HL-60 (cell line): ENCODE measurements around the gene AHDC1.
A peak's percentile ranks its signal among the peaks of the same experiment; 100 is the strongest.

Experiments used
- DNase-seq, 2 experiments: peaks; one replicate each; pipeline ENCODE4 v3.0.0-alpha.2; 2010 to 2020; ENCODE audit warnings: low read depth in 1 of 2, low spot score in 1 of 2
- H3K27ac ChIP-seq: fragments of 250-450 bp; sonication (Bioruptor Pico); replicated peaks from 2 replicates; pipeline ENCODE4 v1.5.1; 2020; ENCODE audit warnings: mild to moderate bottlenecking, moderate library complexity
- H3K27me3 ChIP-seq: fragments of 250-450 bp; sonication (Bioruptor Pico); 2 replicates; pipeline ENCODE4 v1.5.1; 2021; ENCODE audit warnings: mild to moderate bottlenecking, moderate library complexity; ENCODE audit not compliant: insufficient read depth, poor library complexity, severe bottlenecking
- H3K4me3 ChIP-seq: replicated peaks from 2 replicates; pipeline ENCODE4 v1.5.1; 2011; ENCODE audit warnings: mild to moderate bottlenecking, control low read depth, low read length; ENCODE audit not compliant: insufficient read depth
- CTCF ChIP-seq: IDR thresholded peaks from one replicate; pipeline ENCODE4 v1.5.1; 2011; ENCODE audit warnings: low read length, control low read depth, inconsistent platforms; ENCODE audit not compliant: insufficient read depth
- GABPA ChIP-seq: IDR thresholded peaks from 2 replicates; pipeline ENCODE4 v1.6.1; 2012; ENCODE audit warnings: low read depth
- POLR2AphosphoS5 ChIP-seq: IDR thresholded peaks from 2 replicates; pipeline ENCODE4 v1.6.1; 2012; ENCODE audit warnings: low read depth
- REST ChIP-seq: IDR thresholded peaks from 2 replicates; pipeline ENCODE4 v1.6.1; 2012; ENCODE audit warnings: low read depth; ENCODE audit not compliant: insufficient replicate concordance
- SPI1 ChIP-seq: IDR thresholded peaks from 2 replicates; pipeline ENCODE4 v1.6.1; 2012; ENCODE audit warnings: low read depth, mild to moderate bottlenecking, borderline replicate concordance

The AHDC1 gene

GRCh38 chr1:27527223-27527889, 76.6 kb downstream of the AHDC1 start:
- peak in 1 of 2 experiments; percentile 41 for DNase-seq
- Histone ChIP-seq H3K27ac (peak overlapping the region; percentile 93), H3K4me3 (peak overlapping the region; percentile 49), H3K27me3 (no peaks in the 10 kb centered on the region)
- no peak for TF ChIP-seq GABPA
- TF ChIP-seq REST: no peak
- TF ChIP-seq CTCF: no peak
- no peak for TF ChIP-seq SPI1
- TF ChIP-seq POLR2AphosphoS5: no peak

GRCh38 chr1:27526569-27527222, 77.2 kb downstream of the AHDC1 start:
- TF ChIP-seq REST: no peak
- no peak for TF ChIP-seq SPI1
- TF ChIP-seq GABPA: no peak
- no peak for TF ChIP-seq POLR2AphosphoS5
- TF ChIP-seq CTCF: no peak
- Histone ChIP-seq H3K27ac (peak overlapping the region; percentile 93), H3K4me3 (peak overlapping the region; percentile 49), H3K27me3 (no peaks in the 10 kb centered on the region)
- DNase-seq: peak; percentile 36 to 43

GRCh38 chr1:27525296-27526272, 78.4 kb downstream of the AHDC1 start:
- H3K27ac ChIP-seq: peak overlapping the region; percentile 93
- peak overlapping the region; percentile 49 for H3K4me3 ChIP-seq
- DNase-seq: peak; percentile 91 to 96
- TF ChIP-seq GABPA: no peak
- TF ChIP-seq REST: no peak
- TF ChIP-seq POLR2AphosphoS5: peak; percentile 71
- no peak for TF ChIP-seq CTCF
- peak; percentile 87; the same call in 1 of the 2 replicates for TF ChIP-seq SPI1
- no peaks in the 10 kb centered on the region for H3K27me3 ChIP-seq
